Tibial nerve (tissue), 3 donors: Measurements from ENCODE around the gene FZD4.

Experiments used
- POLR2A ChIP-seq, 2 donors: fragments of 450-650 bp; IDR thresholded peaks; one replicate each; pipeline ENCODE4 v1.6.1; 2017; ENCODE audit warnings: antibody characterized with exemption in 2 of 2, mild to moderate bottlenecking in 2 of 2, moderate library complexity in 2 of 2
- TF ChIP-seq, protein P1 (sequence below), 5 experiments: fragments of 200-600 bp in 3 of 5; fragments of 450-650 bp in 2 of 5; sonication (generic) in 3 of 5; IDR thresholded peaks; one replicate each; pipeline ENCODE4 v1.5.1; 2016 to 2019; ENCODE audit warnings: antibody characterized with exemption in 5 of 5, mild to moderate bottlenecking in 3 of 5, moderate library complexity in 2 of 5

DNA sequence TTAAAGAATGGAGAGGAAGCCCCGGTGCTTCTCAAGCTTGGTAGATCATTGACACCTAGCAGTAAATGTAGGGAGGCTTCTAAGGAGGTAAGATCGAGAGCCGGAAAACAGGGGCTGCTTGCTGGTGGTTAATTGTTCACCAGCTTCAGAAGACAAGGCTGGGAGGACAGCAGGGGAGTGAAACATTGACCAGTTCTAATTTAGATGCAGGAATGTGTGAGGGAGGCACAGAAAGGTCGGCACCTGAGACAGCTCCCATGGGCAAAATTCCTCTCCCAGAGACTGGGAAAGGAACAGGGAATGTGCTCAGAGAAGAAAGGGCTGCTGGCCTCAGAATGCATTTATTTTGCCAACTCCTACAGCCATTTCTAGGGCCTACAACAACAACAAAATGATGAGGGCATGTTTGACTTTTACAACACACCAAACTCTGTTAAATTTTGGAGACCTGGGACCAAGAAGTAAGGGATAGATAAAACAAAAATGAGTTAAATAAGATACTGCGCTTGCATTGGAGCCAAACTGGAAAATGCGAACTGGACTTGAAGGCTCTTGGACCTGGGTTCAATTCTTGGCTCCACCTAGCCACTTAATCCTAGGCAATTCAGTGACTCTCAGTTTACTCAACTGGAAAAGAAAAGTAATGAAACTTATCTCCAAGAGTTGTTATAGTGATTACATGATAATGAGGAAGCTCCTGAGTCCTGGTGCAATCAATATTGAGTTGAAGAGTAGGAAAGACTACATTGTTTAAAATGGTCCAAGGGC, 31.0 kb downstream of the FZD4 start:
- TF ChIP-seq, protein P1, sequence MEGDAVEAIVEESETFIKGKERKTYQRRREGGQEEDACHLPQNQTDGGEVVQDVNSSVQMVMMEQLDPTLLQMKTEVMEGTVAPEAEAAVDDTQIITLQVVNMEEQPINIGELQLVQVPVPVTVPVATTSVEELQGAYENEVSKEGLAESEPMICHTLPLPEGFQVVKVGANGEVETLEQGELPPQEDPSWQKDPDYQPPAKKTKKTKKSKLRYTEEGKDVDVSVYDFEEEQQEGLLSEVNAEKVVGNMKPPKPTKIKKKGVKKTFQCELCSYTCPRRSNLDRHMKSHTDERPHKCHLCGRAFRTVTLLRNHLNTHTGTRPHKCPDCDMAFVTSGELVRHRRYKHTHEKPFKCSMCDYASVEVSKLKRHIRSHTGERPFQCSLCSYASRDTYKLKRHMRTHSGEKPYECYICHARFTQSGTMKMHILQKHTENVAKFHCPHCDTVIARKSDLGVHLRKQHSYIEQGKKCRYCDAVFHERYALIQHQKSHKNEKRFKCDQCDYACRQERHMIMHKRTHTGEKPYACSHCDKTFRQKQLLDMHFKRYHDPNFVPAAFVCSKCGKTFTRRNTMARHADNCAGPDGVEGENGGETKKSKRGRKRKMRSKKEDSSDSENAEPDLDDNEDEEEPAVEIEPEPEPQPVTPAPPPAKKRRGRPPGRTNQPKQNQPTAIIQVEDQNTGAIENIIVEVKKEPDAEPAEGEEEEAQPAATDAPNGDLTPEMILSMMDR (IDR thresholded peaks at IDR 0.05), result no peak
- TF ChIP-seq POLR2A (IDR thresholded peaks at IDR 0.05), result no peak
